Kidney (tissue), 14 donors: ENCODE data around the gene KIAA0825. TPM values are rescaled to one million over a fixed set of nuclear protein-coding genes. Genes with fewer than 3 reads are reported as not detected.

Source experiments
- DNase-seq, 5 donors: peaks; one replicate each; pipeline ENCODE4 v3.0.0-alpha.2; 2013 to 2020
- FAIRE-seq: peaks from 2 replicates; lab custom pipeline; 2012; peaks lifted over from hg19 to GRCh38; lab: Jason Lieb, UNC
- H3K27ac ChIP-seq, 2 donors: one replicate each; pipeline ENCODE4 v1.7.0; 2013; ENCODE audit warnings: low read depth in 2 of 2, low read length in 2 of 2, inconsistent platforms in 1 of 2
- H3K27me3 ChIP-seq: one replicate; pipeline ENCODE4 v1.7.1; 2013; ENCODE audit warnings: low read length, inconsistent platforms; ENCODE audit not compliant: control insufficient read depth, insufficient read depth
- H3K36me3 ChIP-seq, 3 donors: one replicate each; pipeline versions ENCODE4 v1.7.0 to v1.7.1; 2013; ENCODE audit warnings: low read length in 3 of 3, control low read depth in 1 of 3, inconsistent platforms in 1 of 3; ENCODE audit not compliant: insufficient read depth in 3 of 3, control insufficient read depth in 2 of 3
- H3K4me1 ChIP-seq, 3 donors: one replicate each; pipeline versions ENCODE4 v1.7.0 to v1.7.1; 2013; ENCODE audit warnings: low read length in 3 of 3, inconsistent platforms in 1 of 3, low read depth in 1 of 3; ENCODE audit not compliant: control insufficient read depth in 2 of 3, insufficient read depth in 2 of 3
- H3K4me3 ChIP-seq, 3 donors: one replicate each; pipeline versions ENCODE4 v1.7.0 to v1.8.1; 2013; ENCODE audit warnings: low read length in 3 of 3, control low read depth in 1 of 3, inconsistent platforms in 1 of 3
- H3K9ac ChIP-seq, 3 donors: one replicate each; pipeline versions ENCODE4 v1.7.0 to v1.7.1; 2013; ENCODE audit warnings: low read length in 3 of 3, control low read depth in 1 of 3, inconsistent platforms in 1 of 3
- H3K9me3 ChIP-seq, 3 donors: one replicate each; pipeline versions ENCODE4 v1.7.0 to v1.7.1; 2013; ENCODE audit warnings: low read length in 3 of 3, control low read depth in 1 of 3, inconsistent platforms in 1 of 3; ENCODE audit not compliant: control insufficient read depth in 2 of 3, insufficient read depth in 1 of 3
- intact Hi-C: fragments of 100-400 bp; cut with DNase I; formaldehyde crosslinking; loops from one replicate; pipeline ENCODE4 v1.11.1; 2022
- polyA plus RNA-seq: library from polyadenylated mRNA; stranded (reverse); fragments of 350-450 nt; fragmentation: Illumina TruSeq; extraction: RNeasy Lipid Tissue Mini Kit (QIAGEN cat#74804); gene quantifications from one replicate; pipeline ENCODE4 v1.2.3, GENCODE V29; 2014; ENCODE audit warnings: low read depth, low replicate concordance; ENCODE audit not compliant: insufficient read depth
- total RNA-seq: library from RNA; stranded (reverse); fragmentation: NEBNext Ultra II Directional; extraction: Animal tissue kit (Norgen Biotek cat#: 25700); gene quantifications from one replicate; pipeline ENCODE4 v1.2.1, GENCODE V29; 2021
- TF ChIP-seq, protein P1 (sequence below): IDR thresholded peaks from 3 replicates; pipeline ENCODE4 v1.5.1; 2012; ENCODE audit warnings: mild to moderate bottlenecking, moderate library complexity, borderline replicate concordance; ENCODE audit not compliant: insufficient read depth; ENCODE audit errors: extremely low read depth
- donor health status: control.
- donor health status: control.
- donor health status: control.
- donor health status: control.
- donor health status: control.
- donor health status: DM: yes; HTN: yes; CAD: no.
- donor health status: Normal renal cell carcinoma (clear cell type).

The KIAA0825 gene
- total and polyA plus RNA-seq, 2 donors from 2014 or later, result 0.80 to 5.4 TPM

GRCh38 chr5:94432499-94432898 lies 185.9 kb downstream of the KIAA0825 start:
- Histone ChIP-seq H3K27me3 (no peaks in the 10 kb centered on the region), H3K9ac (no peak overlapping the region), H3K4me3 (no peak overlapping the region), H3K4me1 (no peaks in the 10 kb centered on the region), H3K27ac (no peak overlapping the region), H3K36me3 (no peaks in the 10 kb centered on the region), H3K9me3 (no peaks in the 10 kb centered on the region)
- FAIRE-seq (no peak), DNase-seq (no peak)
- intact Hi-C loops, result no loop called here
- TF ChIP-seq, protein P1, sequence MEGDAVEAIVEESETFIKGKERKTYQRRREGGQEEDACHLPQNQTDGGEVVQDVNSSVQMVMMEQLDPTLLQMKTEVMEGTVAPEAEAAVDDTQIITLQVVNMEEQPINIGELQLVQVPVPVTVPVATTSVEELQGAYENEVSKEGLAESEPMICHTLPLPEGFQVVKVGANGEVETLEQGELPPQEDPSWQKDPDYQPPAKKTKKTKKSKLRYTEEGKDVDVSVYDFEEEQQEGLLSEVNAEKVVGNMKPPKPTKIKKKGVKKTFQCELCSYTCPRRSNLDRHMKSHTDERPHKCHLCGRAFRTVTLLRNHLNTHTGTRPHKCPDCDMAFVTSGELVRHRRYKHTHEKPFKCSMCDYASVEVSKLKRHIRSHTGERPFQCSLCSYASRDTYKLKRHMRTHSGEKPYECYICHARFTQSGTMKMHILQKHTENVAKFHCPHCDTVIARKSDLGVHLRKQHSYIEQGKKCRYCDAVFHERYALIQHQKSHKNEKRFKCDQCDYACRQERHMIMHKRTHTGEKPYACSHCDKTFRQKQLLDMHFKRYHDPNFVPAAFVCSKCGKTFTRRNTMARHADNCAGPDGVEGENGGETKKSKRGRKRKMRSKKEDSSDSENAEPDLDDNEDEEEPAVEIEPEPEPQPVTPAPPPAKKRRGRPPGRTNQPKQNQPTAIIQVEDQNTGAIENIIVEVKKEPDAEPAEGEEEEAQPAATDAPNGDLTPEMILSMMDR, result no peak

GRCh38 chr5:94431696-94432095 lies 186.7 kb downstream of the KIAA0825 start:
- H3K36me3 ChIP-seq, result no peaks in the 10 kb centered on the region
- FAIRE-seq (no peak), DNase-seq (no peak)
- H3K9me3 ChIP-seq, result no peaks in the 10 kb centered on the region
- H3K4me1 ChIP-seq, result no peaks in the 10 kb centered on the region
- TF ChIP-seq, protein P1, result no peak
- intact Hi-C loops, result no loop called here
- no peak overlapping the region for H3K9ac ChIP-seq
- no peak overlapping the region for H3K4me3 ChIP-seq
- H3K27me3 ChIP-seq, result no peaks in the 10 kb centered on the region
- no peak overlapping the region for H3K27ac ChIP-seq

- H3K36me3 ChIP-seq, result no peaks in the 10 kb centered on the region
- FAIRE-seq (no peak), DNase-seq (peak in 1 of 5 donors; percentile 35)
- H3K4me1 ChIP-seq, result no peaks in the 10 kb centered on the region
- H3K9me3 ChIP-seq, result no peaks in the 10 kb centered on the region
- intact Hi-C loops, result no loop called here
- no peak overlapping the region for H3K9ac ChIP-seq
- TF ChIP-seq, protein P1, result no peak
- no peak overlapping the region for H3K4me3 ChIP-seq
- H3K27me3 ChIP-seq, result no peaks in the 10 kb centered on the region
- H3K27ac ChIP-seq, result no peak overlapping the region
These were observed 188.8 kb downstream of the KIAA0825 start for GRCh38 chr5:94429566-94429965.

GRCh38 chr5:94425396-94425795 lies 193.0 kb downstream of the KIAA0825 start:
- intact Hi-C loops, result no loop called here
- no peak for FAIRE-seq
- TF ChIP-seq, protein P1, result no peak

More at GRCh38 chr5:94425396-94425795, 193.0 kb downstream of the KIAA0825 start:
- H3K4me1 ChIP-seq, result no peaks in the 10 kb centered on the region
- no peak overlapping the region for H3K27ac ChIP-seq
- no peak overlapping the region for H3K4me3 ChIP-seq
- no peaks in the 10 kb centered on the region for H3K9me3 ChIP-seq
- H3K9ac ChIP-seq, result no peak overlapping the region
- no peaks in the 10 kb centered on the region for H3K36me3 ChIP-seq
- no peak for DNase-seq
- H3K27me3 ChIP-seq, result no peaks in the 10 kb centered on the region
